Ovary (tissue), 3 donors: Measurements from ENCODE around the gene NATD1.

Experiments
- EP300 ChIP-seq: sonication (generic); formaldehyde crosslinking; IDR thresholded peaks from one replicate; pipeline ENCODE4 v1.6.1; 2017; ENCODE audit warnings: antibody characterized with exemption
- POLR2A ChIP-seq: fragments of 450-650 bp; IDR thresholded peaks from one replicate; pipeline ENCODE4 v1.6.1; 2017; ENCODE audit warnings: antibody characterized with exemption, mild to moderate bottlenecking, moderate library complexity
- TF ChIP-seq, protein P1 (sequence below), 3 donors: fragments of 450-650 bp in 2 of 3; fragments of 200-600 bp in 1 of 3; IDR thresholded peaks; one replicate each; pipeline versions ENCODE4 v1.5.1 to v1.8.0; 2016 to 2022; ENCODE audit warnings: antibody characterized with exemption in 3 of 3, mild to moderate bottlenecking in 1 of 3
- donor health status: DM: no; HTN: no; CAD: no.

DNA sequence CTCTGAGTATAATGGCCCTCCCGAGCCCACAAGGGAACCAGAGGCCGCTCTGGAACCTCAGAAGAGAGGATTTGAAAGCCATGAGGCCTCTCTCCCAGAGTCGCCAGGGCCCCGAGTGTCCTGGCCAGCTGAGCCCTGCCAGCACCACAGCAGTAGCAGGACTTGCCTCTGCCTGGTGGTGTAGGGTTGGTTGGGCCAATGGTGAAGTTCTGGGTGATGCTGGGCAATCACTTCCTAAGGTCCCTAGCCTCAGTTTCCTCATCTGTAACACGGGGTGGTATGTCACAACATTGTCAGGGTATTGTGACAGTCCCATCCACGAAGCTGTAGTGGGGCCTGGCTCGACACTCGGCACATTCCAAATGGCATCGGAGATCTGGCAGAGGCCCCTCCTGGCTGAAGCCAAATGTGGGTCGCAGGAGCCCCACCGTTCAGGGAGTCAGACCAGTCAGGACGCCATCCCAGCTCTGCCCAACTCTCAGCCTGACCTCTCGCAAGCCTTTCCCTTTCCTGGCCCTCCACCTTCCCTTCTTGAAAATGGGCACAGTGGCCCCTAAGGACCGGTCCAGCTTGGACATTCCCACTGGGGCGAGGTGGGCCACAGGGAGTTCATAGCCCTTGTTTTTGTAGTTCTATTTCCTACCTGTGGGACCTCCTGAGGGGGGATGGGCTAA is 1.7 kb downstream of the NATD1 start:
- TF ChIP-seq, protein P1, sequence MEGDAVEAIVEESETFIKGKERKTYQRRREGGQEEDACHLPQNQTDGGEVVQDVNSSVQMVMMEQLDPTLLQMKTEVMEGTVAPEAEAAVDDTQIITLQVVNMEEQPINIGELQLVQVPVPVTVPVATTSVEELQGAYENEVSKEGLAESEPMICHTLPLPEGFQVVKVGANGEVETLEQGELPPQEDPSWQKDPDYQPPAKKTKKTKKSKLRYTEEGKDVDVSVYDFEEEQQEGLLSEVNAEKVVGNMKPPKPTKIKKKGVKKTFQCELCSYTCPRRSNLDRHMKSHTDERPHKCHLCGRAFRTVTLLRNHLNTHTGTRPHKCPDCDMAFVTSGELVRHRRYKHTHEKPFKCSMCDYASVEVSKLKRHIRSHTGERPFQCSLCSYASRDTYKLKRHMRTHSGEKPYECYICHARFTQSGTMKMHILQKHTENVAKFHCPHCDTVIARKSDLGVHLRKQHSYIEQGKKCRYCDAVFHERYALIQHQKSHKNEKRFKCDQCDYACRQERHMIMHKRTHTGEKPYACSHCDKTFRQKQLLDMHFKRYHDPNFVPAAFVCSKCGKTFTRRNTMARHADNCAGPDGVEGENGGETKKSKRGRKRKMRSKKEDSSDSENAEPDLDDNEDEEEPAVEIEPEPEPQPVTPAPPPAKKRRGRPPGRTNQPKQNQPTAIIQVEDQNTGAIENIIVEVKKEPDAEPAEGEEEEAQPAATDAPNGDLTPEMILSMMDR (IDR thresholded peaks at IDR 0.05), result no peak
- TF ChIP-seq POLR2A, result no peak
- TF ChIP-seq EP300, result no peak
